HG03095 (cell line): Measurements from ENCODE around the gene CRTAC1.

Source experiments
- ATAC-seq: cut with Tn5 transposase; IDR thresholded peaks from one replicate; pipeline ENCODE4 v1.9.1; 2021; ENCODE audit warnings: moderate library complexity; ENCODE audit not compliant: unreplicated experiment

Gene CRTAC1

DNA sequence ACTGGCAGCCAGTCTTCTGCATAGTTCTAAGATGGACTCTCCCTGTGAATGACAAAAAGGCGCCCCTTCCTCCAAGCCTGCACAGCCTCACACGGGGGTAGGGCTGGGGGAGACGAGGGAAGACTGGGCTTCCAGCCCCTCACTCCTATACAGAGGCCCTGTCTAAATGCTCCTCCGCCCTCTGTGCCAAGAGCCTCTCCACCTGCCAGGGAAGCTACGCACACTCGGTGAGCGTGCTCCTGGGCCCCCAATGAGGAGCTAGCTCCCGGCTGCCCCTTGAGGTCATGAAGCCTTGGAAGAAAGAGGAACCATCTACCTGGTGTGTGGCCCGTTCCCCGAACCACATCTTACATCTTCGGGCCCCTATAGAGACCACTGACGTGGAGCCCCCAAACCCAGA is 54.8 kb downstream of the CRTAC1 start:
- no peak for ATAC-seq

DNA sequence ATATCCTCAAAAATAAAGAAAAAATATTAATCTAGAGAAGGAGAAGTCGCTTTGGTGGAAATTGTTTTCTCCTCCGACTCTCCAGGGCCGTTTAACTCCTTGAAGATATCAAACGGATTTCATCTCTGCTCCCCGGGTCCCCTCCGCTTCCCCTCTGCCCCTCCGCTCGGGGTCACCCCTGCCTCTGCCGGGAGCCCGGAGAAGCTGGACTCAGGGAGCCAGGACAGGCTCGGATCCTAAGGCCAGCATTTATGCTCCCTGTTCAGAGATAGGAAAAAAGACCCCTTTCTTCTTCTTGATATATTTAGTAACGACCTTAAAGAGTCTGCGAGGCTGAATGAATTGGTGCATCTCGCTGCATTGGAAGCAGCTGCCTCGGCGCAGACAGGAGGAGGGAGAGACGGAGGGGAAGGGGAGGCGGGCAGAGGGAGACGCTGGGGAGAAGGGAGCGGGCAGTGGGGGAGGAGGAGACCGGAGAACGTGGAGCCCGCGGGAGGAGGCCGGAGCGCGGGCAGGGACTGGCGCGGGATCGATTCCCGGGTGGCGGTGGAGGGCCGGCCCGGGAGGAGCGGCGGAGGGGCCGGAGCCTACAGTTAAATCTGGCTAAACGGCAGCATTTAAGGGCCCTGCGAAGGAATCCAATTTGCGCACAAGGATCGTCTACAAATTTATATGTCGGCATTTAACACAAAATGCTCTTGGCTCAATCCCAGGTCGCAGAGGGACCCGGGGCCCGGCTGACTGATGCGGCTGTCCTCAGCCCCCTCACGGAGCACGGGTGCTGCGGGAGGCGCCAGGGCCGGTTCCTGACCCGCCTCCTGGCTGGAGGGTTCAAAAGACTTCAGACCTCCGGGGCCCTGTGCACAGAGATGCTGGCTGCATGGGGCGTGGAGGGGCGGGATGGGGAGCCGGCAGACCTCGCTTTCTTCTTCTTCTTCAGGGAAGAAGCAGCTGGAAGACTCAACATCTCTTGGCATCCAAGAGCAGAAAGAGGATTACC is 55.6 kb downstream of the CRTAC1 start:
- no peak for ATAC-seq

DNA sequence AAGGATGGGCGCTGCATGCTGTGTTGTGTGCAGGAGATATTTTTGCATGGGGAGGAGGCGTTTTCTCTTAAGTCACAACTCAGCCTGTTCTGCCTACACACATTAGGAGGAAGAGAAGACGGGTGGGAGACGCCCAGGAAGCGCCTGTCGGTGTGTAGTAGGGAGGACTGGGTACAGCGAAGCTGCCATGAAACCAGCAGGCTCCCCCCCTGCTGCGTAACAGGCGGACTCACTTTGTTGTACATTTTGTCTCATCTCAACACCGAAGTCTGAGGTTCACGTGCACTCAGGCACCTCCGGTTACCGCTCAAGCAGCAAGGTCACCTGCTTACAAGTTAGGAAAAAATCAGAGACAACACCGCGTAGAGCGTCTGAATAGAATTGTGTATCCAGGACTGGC is 56.3 kb downstream of the CRTAC1 start:
- no peak for ATAC-seq

DNA sequence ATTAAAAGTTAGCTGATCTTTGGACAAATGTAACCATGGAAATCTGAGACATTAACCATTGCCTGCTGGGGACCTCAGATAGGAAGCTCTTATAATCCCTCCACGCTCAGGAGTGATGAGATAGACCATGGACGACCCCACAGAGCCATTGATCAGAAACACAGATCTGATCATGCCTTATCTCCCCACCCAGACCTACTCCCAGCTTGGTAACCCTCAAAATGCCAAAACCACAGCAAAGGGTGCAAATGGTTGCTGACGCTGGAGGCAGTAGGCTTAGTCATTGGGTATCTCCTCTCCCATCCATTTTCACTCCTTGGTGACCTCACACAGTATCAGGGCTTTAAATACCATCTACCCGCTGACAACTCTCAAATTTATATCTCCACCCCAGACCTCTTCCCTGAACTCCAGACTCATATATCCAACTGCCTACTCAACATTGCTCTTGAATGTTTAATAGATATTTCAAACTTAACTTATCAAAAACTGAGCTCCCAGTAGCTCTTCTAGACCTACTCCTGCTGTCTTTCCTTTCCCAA is 60.8 kb downstream of the CRTAC1 start:
- no peak for ATAC-seq

DNA sequence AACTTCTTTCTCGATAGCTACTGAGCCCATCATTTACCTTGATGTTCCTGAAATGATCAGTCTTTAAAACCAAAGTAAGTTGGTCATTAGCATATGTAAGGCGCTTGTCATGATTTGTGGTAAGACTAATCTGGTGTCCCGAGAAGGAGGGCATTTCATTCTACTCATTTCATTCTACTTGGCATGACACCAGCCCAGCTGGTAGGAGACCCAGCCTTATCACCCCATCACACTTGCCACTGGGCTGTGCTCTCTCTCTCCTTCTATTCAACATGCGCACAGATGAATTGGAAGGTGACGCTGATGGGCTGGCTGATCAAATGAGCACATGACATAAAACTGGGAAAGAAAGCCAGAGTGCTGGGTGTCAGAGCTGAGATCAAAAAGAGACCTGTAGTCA is 65.7 kb downstream of the CRTAC1 start:
- ATAC-seq: no peak

DNA sequence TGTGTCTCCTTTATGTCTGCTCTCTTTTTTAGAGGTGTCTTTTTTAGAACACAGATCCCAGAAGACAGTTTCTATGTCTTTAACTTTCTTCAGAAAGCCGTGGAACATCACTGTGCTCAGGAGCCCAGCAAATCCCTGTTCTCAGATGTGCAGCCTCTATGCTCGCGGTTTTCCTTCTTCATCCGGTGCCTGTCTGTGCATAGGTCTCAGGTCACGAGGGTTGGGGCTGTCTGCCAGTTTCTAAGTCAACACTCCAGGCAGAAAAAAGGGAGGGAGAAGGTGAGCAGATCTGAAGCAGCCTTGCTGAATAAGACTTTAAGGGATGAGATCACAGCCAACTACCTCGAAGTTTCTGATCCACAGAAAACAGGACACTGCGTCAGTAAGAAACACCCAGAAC is 68.5 kb downstream of the CRTAC1 start:
- ATAC-seq: no peak

DNA sequence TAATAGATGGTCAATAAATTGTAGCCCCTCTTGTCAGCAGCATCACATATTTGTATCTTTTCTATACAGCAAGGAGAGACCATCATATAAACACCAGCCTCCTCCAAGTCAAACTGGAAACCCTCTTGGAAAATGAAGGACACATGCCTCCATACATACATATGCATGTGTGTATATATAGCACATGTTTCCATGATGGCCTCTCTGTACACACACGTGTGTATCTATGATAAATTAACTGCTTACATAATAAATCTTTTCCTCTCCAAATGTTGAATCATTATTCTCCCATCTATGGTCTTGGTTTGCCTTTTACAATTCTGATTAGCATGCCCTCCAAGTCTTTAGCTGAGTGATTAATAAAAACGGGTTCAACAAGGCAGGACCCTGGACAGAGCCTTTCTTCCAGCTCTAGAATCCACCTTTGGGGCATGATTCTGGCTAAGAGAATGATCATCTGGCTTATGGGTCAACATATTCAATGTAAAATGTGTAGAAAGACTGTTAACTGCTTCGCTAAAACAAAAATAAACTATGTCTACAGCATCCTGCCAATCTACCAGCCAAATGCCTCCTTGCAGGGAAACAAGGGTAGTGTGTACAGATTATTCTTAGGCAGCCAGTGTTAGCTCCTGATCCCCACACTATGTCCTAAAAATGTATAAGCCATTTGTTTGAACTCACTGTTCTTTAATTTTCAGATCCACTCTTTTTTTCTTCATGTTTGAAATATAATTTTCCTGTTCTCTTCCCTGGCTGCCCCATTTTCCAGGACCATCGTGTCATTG is 70.0 kb downstream of the CRTAC1 start:
- no peak for ATAC-seq

DNA sequence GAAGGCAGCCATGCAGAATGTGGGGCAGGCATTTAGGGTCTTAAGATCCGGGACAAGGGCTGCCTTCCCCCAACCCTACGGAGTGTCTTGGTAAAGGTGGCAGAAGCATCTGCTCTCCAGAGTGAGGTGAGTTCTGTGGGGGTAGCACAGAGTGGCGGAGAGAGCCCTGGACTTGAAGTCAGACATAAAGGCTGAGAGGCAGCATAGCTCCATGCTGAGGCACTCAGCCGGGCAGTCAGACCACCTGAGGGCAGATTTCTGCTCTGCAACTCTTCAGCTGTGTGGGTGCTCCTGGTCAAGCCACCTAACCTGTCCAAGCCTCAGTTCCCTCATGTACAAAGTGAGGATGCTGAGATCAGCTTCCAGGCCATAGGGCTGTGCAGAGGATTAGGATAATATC is 81.0 kb downstream of the CRTAC1 start:
- ATAC-seq: no peak

DNA sequence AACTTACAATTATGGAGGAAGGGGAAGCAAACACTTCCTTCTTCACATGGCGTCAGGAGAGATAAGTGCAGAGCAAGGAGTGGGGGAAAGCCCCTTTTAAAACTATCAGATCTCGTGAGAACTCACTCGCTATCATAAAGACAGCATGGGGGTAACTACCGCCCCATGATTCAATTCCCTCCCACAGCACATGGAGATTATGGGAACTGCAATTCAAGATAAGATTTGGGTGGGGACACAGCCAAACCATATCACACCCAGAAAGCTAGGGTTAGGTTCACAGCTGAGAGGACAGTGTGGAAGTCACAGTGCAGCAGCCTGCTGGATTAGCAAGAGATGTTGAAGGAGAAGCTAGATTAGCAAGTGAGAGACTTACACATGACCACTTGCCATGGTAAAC is 81.6 kb downstream of the CRTAC1 start:
- no peak for ATAC-seq

DNA sequence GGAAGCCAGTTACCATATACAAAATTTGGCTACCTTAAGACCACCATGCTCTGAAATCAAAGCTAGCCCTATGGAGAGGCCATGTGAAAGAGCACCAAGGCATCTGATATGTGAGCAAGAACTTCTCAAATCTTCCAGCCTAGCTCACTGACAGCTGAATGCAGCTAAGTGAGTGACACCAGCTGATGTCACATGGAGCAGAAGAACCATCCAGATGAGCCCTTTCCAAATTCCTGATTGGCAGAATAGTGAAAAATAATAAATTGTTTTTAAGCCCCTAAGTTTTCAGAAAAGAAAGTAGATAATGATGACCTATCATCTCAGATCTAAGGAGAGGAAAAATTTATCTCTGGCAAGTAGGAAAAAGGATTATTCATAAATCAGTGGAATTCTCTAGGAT is 85.6 kb downstream of the CRTAC1 start:
- ATAC-seq: no peak

DNA sequence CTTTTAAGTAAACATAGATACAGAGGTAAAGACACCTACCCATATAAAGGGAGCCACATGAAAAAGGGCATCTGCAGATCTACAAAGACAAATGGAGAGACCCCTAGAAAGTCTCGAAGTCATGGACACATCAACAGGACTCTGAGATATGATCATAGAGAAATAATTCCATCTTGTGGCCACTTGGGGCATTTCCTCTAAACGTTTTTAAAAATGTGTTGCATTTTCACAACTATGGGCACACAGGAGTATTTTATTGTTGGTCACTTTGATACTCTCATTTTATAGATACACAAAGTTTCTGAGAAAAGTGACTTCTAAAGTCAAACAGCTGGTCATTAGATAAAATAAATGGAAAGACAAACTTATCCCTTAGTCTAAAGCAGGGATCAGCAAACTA is 87.1 kb downstream of the CRTAC1 start:
- ATAC-seq: no peak

DNA sequence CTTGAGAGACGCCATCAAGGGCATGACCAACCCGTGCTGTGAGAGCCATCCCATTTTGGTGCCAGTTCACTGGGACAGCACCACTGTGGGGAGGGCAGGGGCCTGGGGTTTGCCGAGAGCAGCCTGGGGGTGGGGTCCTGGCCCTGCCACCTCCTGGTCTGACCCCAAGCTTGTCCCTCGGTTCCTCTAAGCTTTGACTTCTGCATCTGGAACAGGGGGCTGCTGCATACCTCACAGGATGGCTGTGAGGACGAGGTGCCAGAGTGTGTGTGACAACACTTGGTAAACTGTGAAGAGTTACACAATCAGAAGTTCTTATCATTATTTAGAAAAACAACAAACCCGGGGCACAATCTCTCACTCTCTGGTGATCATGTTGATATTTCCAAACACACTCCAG is 89.9 kb downstream of the CRTAC1 start:
- no peak for ATAC-seq

DNA sequence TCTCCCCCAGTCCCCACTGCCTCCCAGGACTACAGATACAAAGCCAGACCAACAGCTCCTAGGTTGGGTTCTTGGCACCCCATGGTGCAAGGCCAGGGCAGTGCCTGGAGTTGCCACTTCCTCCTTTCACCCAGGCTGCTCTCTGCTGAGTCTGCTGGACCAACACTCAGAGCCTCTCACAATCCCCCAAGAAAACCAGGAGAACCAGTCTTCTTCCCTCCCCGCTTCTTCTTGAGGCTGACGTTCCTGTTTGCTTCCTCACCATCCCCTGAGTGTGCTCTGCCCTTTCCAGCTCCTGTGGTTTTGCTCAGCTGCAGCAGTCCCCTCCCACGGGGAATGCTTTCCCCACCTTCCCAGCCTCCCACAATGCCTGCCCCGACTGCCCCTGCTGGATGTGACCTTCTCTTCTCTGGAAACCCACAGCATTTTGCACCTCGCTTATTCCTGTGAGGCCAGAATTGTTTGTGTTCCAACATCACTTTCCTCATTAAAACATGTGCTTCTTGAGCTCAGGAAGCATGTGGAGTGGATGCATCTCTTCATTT is 90.9 kb downstream of the CRTAC1 start:
- ATAC-seq: no peak

DNA sequence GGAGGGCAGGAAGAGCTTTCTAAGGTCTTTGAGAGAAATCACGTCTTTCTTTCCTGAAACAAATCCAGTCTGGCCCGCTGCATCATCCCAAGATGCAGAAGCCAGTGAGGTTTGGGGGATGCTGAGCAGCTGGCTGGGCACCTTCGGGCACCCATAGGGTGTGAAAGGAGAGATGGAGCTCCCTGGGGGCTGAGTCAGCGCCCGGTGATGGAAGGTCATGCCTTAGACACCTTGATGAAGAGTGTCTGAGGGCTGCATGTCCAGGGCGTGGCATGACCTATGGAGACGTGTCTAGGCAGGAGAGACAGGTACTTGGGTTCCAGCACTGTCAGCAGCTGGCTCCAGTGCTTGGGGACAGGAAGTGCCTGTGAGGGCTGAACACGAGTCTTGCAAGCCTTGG is 92.5 kb downstream of the CRTAC1 start:
- no peak for ATAC-seq

DNA sequence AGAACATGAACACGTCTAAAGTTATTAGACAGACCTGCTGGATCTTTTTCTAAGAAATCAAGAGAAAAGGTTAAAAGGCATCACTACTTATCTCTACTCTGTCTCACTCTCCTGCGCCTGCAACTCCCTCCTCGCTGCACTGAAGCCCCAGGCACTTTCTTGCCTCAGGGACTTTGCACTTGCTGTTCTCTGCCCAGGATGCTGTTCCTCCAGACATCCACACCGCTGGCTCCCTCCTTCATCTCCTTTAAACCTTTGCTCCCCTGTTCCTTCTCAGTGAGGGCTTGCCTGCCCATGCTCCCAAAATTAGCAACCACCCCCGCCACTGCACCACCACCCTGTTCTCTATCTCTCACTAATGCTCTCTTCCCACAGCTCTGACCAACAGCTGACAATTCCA is 93.4 kb downstream of the CRTAC1 start:
- ATAC-seq: no peak

DNA sequence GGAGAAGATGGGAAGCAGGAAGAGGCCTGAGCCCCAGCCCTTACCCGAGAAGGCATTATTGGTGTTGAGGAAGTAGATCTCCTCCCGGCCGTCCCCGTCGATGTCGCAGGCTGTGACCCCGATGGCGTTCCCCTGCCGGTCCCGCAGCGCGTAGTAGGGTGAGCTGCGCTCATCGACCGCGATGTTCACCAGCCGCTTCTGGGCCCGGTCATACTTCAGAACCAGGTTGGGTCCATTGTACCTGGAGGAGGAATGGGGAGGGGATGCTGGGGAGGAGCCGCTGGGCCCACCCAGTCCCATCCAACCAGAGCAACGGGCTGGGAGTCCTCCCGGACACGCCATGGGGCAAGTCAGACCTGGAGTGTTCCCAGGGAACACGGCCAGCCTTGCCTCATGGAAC is 94.3 kb downstream of the CRTAC1 start:
- no peak for ATAC-seq

DNA sequence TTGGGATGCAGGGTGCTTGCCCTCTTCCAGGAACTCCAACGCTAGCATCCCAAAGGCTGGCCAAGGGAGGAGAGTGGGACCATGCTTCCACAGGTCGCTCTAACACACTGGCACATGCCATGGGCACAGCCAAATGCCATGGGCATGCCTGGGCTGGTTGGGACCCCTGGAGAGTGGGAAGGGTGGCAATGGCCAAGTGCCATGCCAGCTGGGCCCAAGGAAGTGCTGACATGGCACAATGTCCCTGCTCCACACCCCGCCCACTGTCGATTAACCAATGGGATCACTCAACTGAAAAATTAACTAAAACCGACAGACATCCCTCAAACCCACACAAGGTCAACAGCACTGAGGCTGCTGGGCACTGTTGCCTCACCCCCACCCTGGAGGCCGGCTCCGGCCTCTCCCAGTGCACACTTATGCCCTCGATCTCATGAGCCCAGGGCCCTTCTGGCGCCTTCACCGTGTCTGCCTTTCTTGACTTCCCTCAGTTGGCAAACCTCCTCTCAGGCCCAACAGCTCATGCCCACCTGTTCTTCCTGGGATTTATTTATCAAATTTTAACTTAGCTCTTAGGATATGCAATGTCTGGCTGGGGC is 97.4 kb downstream of the CRTAC1 start:
- no peak for ATAC-seq

DNA sequence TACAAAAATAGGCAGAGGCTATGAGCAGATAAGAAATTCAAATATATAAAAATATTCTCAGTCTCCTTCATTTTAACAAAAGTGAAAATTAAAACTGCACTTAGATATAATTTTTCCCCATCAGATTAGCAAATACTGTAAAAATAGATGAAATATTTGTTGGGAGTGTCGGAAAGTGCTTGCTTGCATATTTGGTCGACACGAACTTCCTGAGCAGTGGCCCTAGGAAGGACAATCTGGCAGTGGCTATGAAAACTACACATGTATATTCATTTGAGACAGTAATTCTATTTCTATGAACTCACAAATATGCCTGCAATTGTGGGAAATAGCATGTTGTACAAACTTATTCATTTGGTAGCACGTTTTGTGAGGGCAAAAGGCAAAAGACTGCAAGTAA is 99.4 kb downstream of the CRTAC1 start:
- ATAC-seq: no peak

DNA sequence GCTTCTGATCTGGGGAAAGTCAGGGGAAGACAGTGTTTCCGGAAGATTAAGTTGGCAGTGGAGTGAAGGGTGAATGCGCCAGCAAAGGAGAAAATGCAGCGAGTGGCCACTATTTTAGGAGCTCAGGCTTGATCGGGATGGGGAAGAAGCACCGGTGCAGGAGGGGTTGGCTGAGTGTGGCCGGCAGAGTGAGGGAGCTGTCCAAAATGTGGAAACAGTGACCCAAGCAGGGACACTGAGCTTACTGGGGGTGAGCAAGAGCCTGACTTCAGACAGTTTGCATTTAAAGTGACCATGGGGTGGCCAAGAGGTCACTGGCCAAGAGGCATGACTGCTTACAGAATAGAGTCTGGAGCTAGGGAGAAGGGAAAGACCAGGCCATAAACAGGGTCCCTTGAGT is 101.5 kb downstream of the CRTAC1 start:
- ATAC-seq: no peak

DNA sequence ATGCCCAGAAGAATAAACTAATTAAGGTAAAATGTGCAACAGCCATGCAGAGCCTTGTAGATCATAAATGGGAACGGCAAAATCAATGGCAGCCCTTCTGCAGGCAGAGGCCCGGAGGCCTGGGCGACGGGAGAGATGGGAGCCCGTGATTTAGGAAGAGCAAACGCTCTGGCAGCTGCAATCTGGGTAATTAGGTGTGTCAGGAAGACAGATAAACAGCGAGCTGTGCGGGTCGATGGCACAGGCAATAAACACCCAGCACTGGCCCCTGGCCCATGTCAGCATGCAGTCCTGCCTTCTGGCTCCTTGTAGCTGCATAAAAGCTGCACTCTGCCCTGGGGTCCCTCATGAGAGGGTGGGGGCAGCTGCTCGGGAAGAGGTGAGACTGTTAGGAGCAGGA is 102.8 kb downstream of the CRTAC1 start:
- no peak for ATAC-seq

DNA sequence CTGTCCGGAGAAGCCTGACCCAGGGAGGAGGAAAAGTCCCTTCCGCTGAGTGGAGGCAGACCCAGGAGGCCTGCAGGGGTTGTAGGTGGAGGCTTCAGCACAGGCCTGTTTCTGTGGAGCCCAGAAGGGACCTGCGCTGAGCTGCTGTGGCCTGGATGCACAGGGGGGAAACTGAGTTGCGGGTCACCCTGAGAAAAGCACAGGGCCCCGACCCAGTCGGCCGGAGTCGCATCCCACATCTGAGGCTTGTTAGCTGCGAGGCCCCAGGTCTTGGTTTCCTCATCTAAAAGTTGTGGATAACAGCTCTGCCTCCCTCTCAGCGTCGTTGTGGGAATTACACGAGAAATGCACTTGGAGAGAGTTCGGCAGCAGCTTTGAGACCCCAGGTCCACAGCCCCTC is 104.4 kb downstream of the CRTAC1 start:
- no peak for ATAC-seq
